Hepatocyte (in vitro differentiated cells): Measurements from ENCODE around the gene RHOT2.

ENCODE experiments used
- EZH2 ChIP-seq: fragments of 200-600 bp; sonication (generic); IDR thresholded peaks from 2 replicates; pipeline ENCODE4 v1.6.1; 2016; ENCODE audit warnings: antibody characterized with exemption, mild to moderate bottlenecking, borderline replicate concordance
- EZH2phosphoT487 ChIP-seq: fragments of 200-600 bp; sonication (generic); IDR thresholded peaks from one replicate; pipeline ENCODE4 v1.6.1; 2018; ENCODE audit warnings: antibody characterized with exemption, mild to moderate bottlenecking, low read depth, moderate library complexity; ENCODE audit not compliant: unreplicated experiment, severe bottlenecking
- TF ChIP-seq, protein P1 (sequence below): fragments of 200-600 bp; sonication (generic); IDR thresholded peaks from 2 replicates; pipeline ENCODE4 v1.5.1; 2016; ENCODE audit warnings: antibody characterized with exemption, mild to moderate bottlenecking; ENCODE audit not compliant: poor library complexity

DNA sequence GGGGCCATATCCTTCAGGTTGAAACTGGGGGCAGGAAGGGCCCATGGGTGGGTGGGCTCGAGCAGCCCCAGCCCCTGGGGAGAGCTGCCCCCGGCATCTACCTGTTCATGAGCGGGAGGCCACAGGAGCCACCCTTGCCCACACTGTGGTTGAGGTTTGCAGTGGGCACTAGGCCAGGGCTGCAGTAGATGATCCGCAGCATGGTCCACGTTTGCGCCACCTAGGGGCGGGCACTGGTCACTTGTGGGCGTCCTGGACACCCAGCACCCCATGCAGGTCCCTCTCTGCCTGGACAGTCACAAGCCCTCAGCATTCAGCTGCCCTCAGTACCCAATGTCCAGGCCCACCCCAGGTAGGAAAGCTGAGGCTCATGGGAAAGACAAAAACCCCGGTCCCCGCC, 18.0 kb downstream of the RHOT2 start:
- TF ChIP-seq, protein P1, sequence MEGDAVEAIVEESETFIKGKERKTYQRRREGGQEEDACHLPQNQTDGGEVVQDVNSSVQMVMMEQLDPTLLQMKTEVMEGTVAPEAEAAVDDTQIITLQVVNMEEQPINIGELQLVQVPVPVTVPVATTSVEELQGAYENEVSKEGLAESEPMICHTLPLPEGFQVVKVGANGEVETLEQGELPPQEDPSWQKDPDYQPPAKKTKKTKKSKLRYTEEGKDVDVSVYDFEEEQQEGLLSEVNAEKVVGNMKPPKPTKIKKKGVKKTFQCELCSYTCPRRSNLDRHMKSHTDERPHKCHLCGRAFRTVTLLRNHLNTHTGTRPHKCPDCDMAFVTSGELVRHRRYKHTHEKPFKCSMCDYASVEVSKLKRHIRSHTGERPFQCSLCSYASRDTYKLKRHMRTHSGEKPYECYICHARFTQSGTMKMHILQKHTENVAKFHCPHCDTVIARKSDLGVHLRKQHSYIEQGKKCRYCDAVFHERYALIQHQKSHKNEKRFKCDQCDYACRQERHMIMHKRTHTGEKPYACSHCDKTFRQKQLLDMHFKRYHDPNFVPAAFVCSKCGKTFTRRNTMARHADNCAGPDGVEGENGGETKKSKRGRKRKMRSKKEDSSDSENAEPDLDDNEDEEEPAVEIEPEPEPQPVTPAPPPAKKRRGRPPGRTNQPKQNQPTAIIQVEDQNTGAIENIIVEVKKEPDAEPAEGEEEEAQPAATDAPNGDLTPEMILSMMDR: peak; percentile 25
- no peak for TF ChIP-seq EZH2
- TF ChIP-seq EZH2phosphoT487: no peak
